ENCODE measurements around the gene SLCO2A1.

SLCO2A1 gene

DNA sequence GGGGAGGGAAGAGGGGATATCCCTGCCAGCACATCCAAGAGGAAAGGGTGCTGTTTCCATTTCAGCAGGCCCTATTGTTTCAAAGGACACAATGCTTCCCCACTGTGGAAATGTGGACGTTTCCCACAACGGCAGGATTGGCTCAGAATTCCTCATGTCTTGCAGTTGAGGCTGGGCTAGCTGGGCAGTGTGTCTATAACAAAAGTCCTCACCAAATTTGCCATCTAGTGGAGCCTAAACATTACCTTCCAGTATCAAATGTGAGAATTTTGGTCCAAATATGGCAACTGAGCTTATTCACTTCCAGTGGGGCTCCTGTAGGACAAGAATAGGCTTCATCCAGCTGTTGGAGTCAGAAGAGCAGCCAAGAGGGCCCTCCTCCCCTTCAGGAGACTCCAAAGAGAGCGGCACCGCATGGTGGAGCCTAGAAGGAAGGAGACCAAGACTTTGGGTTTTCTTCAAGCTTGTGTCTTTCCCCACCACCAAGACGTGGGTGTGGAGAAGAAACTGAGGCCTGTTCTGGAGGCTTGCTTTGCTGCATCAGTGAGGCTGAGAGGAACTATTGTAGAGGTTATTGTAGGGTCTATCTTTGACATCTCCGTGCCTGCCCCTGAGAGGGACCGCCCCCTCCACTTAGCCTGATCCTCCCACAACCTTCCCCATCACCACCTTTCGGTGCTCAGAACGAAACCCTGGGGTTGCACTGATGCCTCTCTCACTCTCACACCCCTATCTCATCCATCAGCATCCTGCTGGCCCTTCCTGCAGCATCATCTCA lies 45.3 kb upstream of the SLCO2A1 start:
- TF ChIP-seq GLIS1 (tag by site-specific recombination; IDR thresholded peaks at IDR 0.05) (no peak), ZNF677 (tag by site-specific recombination; IDR thresholded peaks at IDR 0.05) (no peak), ZNF585B (tag by site-specific recombination; IDR thresholded peaks at IDR 0.05) (no peak), ZSCAN23 (tag by site-specific recombination; IDR thresholded peaks at IDR 0.05) (no peak), ZFP37 (tag by site-specific recombination; IDR thresholded peaks at IDR 0.05) (no peak), ZNF621 (tag by site-specific recombination; IDR thresholded peaks at IDR 0.05) (no peak)
- H3K27ac ChIP-seq (ENCODE audit: extremely low read depth, low read depth, low read length), result no peak overlapping the region
- CTCF ChIA-PET, result no interaction called here
- no peaks in the 10 kb centered on the region for H3K9me3 ChIP-seq (ENCODE audit: control insufficient read depth, insufficient read depth, low read depth, low read length)
- no peaks in the 10 kb centered on the region for H3K4me1 ChIP-seq (ENCODE audit: control insufficient read depth, insufficient read depth, low read length)
- H3K4me3 ChIP-seq (ENCODE audit: low read depth, low read length), result no peak overlapping the region
- POLR2A ChIA-PET, result no interaction called here
- H3K36me3 ChIP-seq (ENCODE audit: control insufficient read depth in 2 of 2, insufficient read depth in 1 of 2, low read length in 2 of 2), result no peaks in the 10 kb centered on the region

DNA sequence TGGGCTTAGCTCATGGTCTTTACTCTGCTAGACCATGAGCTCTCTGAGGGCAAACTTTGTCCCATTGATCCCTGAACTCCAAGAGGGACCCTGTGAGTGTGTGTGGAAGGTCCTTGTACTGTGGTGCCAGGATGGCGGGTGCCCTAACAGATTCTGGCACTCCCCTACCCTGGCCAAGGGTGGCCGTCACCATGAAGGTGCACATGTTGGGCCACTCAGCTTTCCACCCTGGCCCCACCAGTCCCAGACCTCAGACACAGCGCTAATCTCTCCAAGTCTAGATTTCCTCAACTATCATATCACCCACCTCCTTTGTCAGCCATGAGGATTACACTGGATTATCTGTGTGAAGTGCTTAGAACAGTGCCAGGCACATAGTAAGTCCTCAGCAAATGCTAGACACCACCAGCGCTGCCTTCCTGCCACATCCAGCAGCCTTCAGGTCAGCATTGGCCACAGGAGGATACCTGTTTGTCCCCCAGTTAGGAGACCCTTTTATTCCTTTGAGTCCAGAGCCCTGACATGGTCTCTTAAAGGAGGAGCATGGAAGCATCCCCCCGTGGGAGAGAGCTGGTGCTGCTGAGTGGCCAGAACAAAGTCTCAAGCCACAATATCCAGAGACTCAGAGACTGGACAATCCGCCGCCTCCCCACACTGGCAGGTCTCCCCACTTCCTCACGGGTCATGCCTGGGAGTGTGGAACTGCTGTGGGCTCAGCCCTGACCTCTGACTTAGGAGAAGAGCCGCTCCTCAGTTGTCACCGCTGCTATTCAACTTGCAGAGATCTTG lies 44.5 kb upstream of the SLCO2A1 start:
- Histone ChIP-seq H3K4me1 (ENCODE audit: control insufficient read depth, insufficient read depth, low read length) (no peaks in the 10 kb centered on the region), H3K9me3 (ENCODE audit: control insufficient read depth, insufficient read depth, low read depth, low read length) (no peaks in the 10 kb centered on the region), H3K4me3 (ENCODE audit: low read depth, low read length) (no peak overlapping the region), H3K36me3 (ENCODE audit: control insufficient read depth in 2 of 2, insufficient read depth in 1 of 2, low read length in 2 of 2) (no peaks in the 10 kb centered on the region), H3K27ac (ENCODE audit: extremely low read depth, low read depth, low read length) (no peak overlapping the region)
- CTCF ChIA-PET, result no interaction called here
- POLR2A ChIA-PET, result no interaction called here
- TF ChIP-seq ZNF214 (tag by site-specific recombination; IDR thresholded peaks at IDR 0.05; ENCODE audit: borderline replicate concordance), result no peak
- TF ChIP-seq ZNF501 (tag by site-specific recombination; IDR thresholded peaks at IDR 0.05), result no peak
- no peak for TF ChIP-seq ZNF140 (tag by site-specific recombination; IDR thresholded peaks at IDR 0.05)
- TF ChIP-seq ZNF560 (tag by site-specific recombination; IDR thresholded peaks at IDR 0.05; ENCODE audit: borderline replicate concordance), result no peak
- TF ChIP-seq ZNF157 (tag by site-specific recombination; IDR thresholded peaks at IDR 0.05), result no peak
- TF ChIP-seq, protein P1, sequence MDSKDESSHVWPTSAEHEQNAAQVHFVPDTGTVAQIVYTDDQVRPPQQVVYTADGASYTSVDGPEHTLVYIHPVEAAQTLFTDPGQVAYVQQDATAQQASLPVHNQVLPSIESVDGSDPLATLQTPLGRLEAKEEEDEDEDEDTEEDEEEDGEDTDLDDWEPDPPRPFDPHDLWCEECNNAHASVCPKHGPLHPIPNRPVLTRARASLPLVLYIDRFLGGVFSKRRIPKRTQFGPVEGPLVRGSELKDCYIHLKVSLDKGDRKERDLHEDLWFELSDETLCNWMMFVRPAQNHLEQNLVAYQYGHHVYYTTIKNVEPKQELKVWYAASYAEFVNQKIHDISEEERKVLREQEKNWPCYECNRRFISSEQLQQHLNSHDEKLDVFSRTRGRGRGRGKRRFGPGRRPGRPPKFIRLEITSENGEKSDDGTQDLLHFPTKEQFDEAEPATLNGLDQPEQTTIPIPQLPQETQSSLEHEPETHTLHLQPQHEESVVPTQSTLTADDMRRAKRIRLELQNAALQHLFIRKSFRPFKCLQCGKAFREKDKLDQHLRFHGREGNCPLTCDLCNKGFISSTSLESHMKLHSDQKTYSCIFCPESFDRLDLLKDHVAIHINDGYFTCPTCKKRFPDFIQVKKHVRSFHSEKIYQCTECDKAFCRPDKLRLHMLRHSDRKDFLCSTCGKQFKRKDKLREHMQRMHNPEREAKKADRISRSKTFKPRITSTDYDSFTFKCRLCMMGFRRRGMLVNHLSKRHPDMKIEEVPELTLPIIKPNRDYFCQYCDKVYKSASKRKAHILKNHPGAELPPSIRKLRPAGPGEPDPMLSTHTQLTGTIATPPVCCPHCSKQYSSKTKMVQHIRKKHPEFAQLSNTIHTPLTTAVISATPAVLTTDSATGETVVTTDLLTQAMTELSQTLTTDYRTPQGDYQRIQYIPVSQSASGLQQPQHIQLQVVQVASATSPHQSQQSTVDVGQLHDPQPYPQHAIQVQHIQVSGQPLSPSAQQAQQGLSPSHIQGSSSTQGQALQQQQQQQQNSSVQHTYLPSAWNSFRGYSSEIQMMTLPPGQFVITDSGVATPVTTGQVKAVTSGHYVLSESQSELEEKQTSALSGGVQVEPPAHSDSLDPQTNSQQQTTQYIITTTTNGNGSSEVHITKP (tag by site-specific recombination; IDR thresholded peaks at IDR 0.05), result no peak
- TF ChIP-seq ZNF433 (tag by site-specific recombination; IDR thresholded peaks at IDR 0.05; ENCODE audit: low read depth), result no peak
- no peak for TF ChIP-seq KLF16 (tag by site-specific recombination; IDR thresholded peaks at IDR 0.05)
- no peak for TF ChIP-seq ZNF280D (tag by site-specific recombination; IDR thresholded peaks at IDR 0.05)
- no peak for TF ChIP-seq MZF1 (tag by site-specific recombination; IDR thresholded peaks at IDR 0.05; ENCODE audit: borderline replicate concordance)
- no peak for TF ChIP-seq ZNF132 (tag by site-specific recombination; IDR thresholded peaks at IDR 0.05; ENCODE audit: borderline replicate concordance)
- TF ChIP-seq ZFP3 (tag by site-specific recombination; IDR thresholded peaks at IDR 0.05; ENCODE audit: low read depth), result no peak
- TF ChIP-seq ZNF843 (tag by site-specific recombination; IDR thresholded peaks at IDR 0.05), result no peak
- TF ChIP-seq ZNF184 (tag by site-specific recombination; IDR thresholded peaks at IDR 0.05), result no peak
- no peak for TF ChIP-seq GLIS2 (tag by site-specific recombination; IDR thresholded peaks at IDR 0.05)
- TF ChIP-seq ZBTB11 (tag by site-specific recombination; conservative IDR thresholded peaks at IDR 0.05; ENCODE audit: low read depth), result no peak
